Body of pancreas (tissue), 4 donors: ENCODE measurements around the gene UBD. TPM values are rescaled to one million over a fixed set of nuclear protein-coding genes. Genes with fewer than 3 reads are reported as not detected.

ENCODE experiments used
- ATAC-seq: fragments of 150-250 bp; one replicate; pipeline ENCODE4 v1.9.1; 2016
- DNase-seq, 4 donors: peaks; one replicate each; pipeline ENCODE4 v3.0.0-alpha.2; 2019
- H3K27ac ChIP-seq, 4 donors: fragments of 200-600 bp; sonication (generic); 1 replicate in 3 of 4; 2 replicates in 1 of 4; pipeline versions ENCODE4 v1.5.1 to v1.6.1; 2016 to 2019; ENCODE audit warnings: mild to moderate bottlenecking in 1 of 4, mixed read lengths in 1 of 4, moderate library complexity in 1 of 4
- H3K27me3 ChIP-seq, 2 donors: fragments of 200-600 bp; sonication (generic); one replicate each; pipeline ENCODE4 v1.6.0; 2016; ENCODE audit warnings: mild to moderate bottlenecking in 1 of 2
- H3K36me3 ChIP-seq, 2 donors: fragments of 200-600 bp; sonication (generic); replicated peaks in 1 of 2; 2 replicates each; pipeline ENCODE4 v1.5.1; 2016; ENCODE audit warnings: low read depth in 2 of 2; ENCODE audit not compliant: insufficient read depth in 1 of 2
- H3K4me1 ChIP-seq: fragments of 200-600 bp; sonication (generic); one replicate; pipeline ENCODE4 v1.6.0; 2016
- H3K4me3 ChIP-seq, 2 donors: fragments of 200-600 bp; sonication (generic); 1 replicate in 1 of 2; 2 replicates in 1 of 2; pipeline ENCODE4 v1.5.1; 2016 to 2019
- H3K9me3 ChIP-seq, 3 donors: fragments of 200-600 bp; sonication (generic); 1 replicate in 2 of 3; 2 replicates in 1 of 3; pipeline ENCODE4 v1.5.1; 2016
- POLR2A ChIP-seq, 3 donors: fragments of 450-650 bp; IDR thresholded peaks; one replicate each; pipeline ENCODE4 v1.6.1; 2016; ENCODE audit warnings: antibody characterized with exemption in 3 of 3, mild to moderate bottlenecking in 2 of 3
- WGBS, 2 donors: methylation state at CpG; one replicate each; pipeline ENCODE4 v1.1.5; 2017; 5-methylcytosine and 5-hydroxymethylcytosine counted together
- intact Hi-C: fragments of 100-400 bp; cut with DNase I; formaldehyde crosslinking; loops from one replicate; pipeline ENCODE4 v1.15.1; 2023
- total RNA-seq, 2 donors: library from RNA; depleted of rRNA; stranded (reverse); fragments of >200 nt; gene quantifications; one replicate each; pipeline ENCODE4 v1.1.0, GENCODE V29; 2016
- TF ChIP-seq, protein P1 (sequence below), 7 experiments: fragments of 450-650 bp in 4 of 7; fragments of 200-600 bp in 3 of 7; sonication (generic) in 3 of 7; IDR thresholded peaks; one replicate each; pipeline ENCODE4 v1.5.1; 2016 to 2019; ENCODE audit warnings: antibody characterized with exemption in 7 of 7

Gene UBD
- total RNA-seq, 2 donors from 2014 or later = 9.9 to 10.1 TPM

DNA sequence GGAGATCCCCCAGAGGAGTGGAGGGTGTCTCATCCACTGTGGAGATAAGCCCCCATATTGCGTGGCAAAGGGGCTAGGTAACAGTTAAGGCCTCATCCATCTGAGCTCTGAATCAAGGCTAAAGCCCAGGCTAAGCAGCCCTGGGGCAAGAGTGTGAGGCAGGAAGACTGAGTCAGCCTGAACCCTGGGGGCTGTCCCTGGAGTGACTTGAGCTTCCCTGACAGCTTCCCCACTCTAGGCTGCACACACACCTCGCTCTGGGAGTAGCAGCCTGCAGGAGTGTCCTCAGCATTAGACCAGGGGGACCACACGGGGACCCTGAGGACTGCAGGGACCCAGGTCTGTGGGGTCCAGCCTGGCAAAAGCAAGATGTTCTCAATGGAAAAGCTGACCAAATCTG lies 27.9 kb downstream of the UBD start:
- ATAC-seq = no peak
- no peak for DNase-seq
- H3K36me3 ChIP-seq = no peaks in the 10 kb centered on the region
- intact Hi-C loops = no loop called here
- H3K27me3 ChIP-seq = no peaks in the 10 kb centered on the region
- TF ChIP-seq, protein P1, sequence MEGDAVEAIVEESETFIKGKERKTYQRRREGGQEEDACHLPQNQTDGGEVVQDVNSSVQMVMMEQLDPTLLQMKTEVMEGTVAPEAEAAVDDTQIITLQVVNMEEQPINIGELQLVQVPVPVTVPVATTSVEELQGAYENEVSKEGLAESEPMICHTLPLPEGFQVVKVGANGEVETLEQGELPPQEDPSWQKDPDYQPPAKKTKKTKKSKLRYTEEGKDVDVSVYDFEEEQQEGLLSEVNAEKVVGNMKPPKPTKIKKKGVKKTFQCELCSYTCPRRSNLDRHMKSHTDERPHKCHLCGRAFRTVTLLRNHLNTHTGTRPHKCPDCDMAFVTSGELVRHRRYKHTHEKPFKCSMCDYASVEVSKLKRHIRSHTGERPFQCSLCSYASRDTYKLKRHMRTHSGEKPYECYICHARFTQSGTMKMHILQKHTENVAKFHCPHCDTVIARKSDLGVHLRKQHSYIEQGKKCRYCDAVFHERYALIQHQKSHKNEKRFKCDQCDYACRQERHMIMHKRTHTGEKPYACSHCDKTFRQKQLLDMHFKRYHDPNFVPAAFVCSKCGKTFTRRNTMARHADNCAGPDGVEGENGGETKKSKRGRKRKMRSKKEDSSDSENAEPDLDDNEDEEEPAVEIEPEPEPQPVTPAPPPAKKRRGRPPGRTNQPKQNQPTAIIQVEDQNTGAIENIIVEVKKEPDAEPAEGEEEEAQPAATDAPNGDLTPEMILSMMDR (IDR thresholded peaks at IDR 0.05) = no peak
- TF ChIP-seq POLR2A (IDR thresholded peaks at IDR 0.05) = no peak
- H3K4me1 ChIP-seq = no peaks in the 10 kb centered on the region
- no peak overlapping the region for H3K4me3 ChIP-seq
- H3K9me3 ChIP-seq = no peaks in the 10 kb centered on the region
- H3K27ac ChIP-seq = no peak overlapping the region
- WGBS, 2 donors = 66% methylated on average over 3 of the region's 3 CpGs; no CpG with 5 or more reads in 1 of the 2 donors

DNA sequence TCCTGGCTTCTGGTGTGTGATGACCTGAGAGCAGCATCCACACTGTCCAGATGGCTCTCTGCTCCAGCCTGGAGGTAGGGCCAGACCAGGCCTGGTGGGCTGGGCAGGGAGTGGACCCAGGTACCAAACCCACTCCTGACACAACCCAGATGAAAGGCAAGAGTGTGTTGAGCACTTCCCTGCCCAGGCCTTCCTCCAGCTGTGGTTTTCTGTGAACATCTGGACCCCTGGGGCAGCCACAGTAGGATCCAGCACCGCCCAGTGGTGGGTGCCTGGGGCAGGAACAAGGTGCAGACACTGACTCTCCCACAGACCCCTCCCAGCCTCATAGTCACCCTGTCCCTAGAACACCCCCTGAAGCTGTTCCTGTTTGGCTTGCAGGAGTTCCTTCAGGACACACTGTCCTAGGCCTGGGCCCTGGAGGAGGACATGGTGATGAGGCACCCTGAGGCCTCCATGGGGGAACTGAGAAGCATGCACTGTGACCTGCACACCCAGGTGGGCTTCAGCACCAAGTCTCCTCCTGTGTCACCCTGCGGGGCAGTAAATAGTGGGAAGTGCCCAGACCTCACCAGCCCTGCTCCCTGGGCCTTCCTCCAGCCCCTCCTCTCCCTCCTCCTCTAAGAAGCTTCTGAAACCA lies 28.7 kb downstream of the UBD start:
- ATAC-seq (no peak), DNase-seq (no peak)
- Histone ChIP-seq H3K4me1 (no peaks in the 10 kb centered on the region), H3K36me3 (no peaks in the 10 kb centered on the region), H3K27ac (no peak overlapping the region), H3K9me3 (no peaks in the 10 kb centered on the region), H3K4me3 (no peak overlapping the region), H3K27me3 (no peaks in the 10 kb centered on the region)
- TF ChIP-seq, protein P1 (IDR thresholded peaks at IDR 0.05) = no peak
- TF ChIP-seq POLR2A (IDR thresholded peaks at IDR 0.05) = no peak
- 80 to 83% methylated on average over 1 to 2 of the region's 2 CpGs for WGBS, 2 donors
- intact Hi-C loops = no loop called here

DNA sequence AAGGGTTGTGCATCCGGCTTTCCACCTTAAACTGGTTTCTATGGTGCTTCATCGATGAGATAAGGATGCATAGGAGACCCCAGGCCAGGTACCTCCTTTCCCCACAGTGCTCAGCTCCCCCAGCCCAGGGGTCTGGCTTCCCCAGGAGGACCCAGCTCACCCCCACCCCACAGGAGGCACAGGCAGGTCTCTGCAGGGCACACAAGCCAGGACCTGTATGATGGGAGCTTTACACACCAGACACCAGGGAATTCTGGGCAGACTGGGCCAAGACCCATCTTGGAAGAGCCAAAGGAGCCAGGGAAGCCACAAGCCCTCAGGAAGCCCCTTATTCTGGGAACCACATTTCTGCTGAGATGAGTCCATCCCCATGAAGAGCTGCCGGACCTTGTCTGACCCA lies 29.6 kb downstream of the UBD start:
- no peak overlapping the region for H3K4me3 ChIP-seq
- no peak for DNase-seq
- no peak for TF ChIP-seq POLR2A (IDR thresholded peaks at IDR 0.05)
- TF ChIP-seq, protein P1 (IDR thresholded peaks at IDR 0.05) = no peak
- peaks cover 7% of the 10 kb centered on the region for H3K4me1 ChIP-seq
- WGBS, 2 donors = 90 to 94% methylated on average over 3 of the region's 3 CpGs
- H3K27me3 ChIP-seq = no peaks in the 10 kb centered on the region
- no peaks in the 10 kb centered on the region for H3K9me3 ChIP-seq
- no peak overlapping the region for H3K27ac ChIP-seq
- no peaks in the 10 kb centered on the region for H3K36me3 ChIP-seq
- intact Hi-C loops = no loop called here
- ATAC-seq = no peak

DNA sequence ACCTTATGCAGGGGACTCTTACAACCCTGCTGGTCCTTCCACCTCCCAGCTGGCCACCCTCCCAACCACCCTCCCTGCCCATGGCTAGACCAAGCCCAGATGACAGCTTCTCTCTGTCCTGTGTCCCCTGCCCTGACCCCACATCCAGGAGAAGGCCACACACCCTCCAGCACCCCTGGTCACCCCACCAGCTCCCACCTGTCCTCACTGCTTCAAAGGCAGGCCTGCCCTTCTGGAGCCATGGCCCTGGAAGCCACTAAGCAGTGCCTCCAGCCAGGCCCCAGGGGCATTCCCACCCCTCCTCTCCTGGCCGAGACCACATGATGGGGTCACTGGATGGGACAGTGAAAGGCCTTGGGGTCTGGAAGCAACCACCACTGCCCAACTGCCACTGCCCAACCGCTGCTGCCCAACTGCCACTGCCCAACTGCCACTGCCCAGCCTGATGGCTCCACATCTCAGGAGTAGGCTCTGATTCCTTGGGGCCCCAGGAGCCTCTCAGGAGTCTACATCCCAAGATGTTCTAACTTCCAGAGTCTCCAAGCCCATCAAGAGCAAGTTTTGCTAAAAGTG lies 30.5 kb downstream of the UBD start:
- TF ChIP-seq POLR2A (IDR thresholded peaks at IDR 0.05) = no peak
- TF ChIP-seq, protein P1 (IDR thresholded peaks at IDR 0.05) = no peak
- ATAC-seq = no peak
- Histone ChIP-seq H3K9me3 (no peaks in the 10 kb centered on the region), H3K4me3 (no peak overlapping the region), H3K27me3 (no peaks in the 10 kb centered on the region), H3K27ac (no peak overlapping the region), H3K36me3 (no peaks in the 10 kb centered on the region), H3K4me1 (peaks cover 16% of the 10 kb centered on the region)
- intact Hi-C loops = no loop called here
- 91% methylated on average over 1 of the region's 2 CpGs; no CpG with 5 or more reads in 1 of the 2 donors for WGBS, 2 donors
- no peak for DNase-seq
